OCI-LY3 (cell line): Measurements from ENCODE around the gene FHIP1B.

Experiments
- EZH2phosphoT487 ChIP-seq: fragments of 200-600 bp; shearing (Covaris generic); IDR thresholded peaks from 2 replicates; pipeline ENCODE4 v1.6.1; 2018; ENCODE audit warnings: antibody characterized with exemption, mixed run types, low read depth
- TF ChIP-seq, protein P1 (sequence below): fragments of 200-600, 300-600 bp; sonication (generic); IDR thresholded peaks from 2 replicates; pipeline ENCODE4 v1.5.1; 2014; ENCODE audit warnings: antibody characterized with exemption, low read length, low read depth

GRCh38 chr11:6238902-6239301, 4.5 kb upstream of the FHIP1B start, which contains the start of gene CNGA4:
- TF ChIP-seq, protein P1, sequence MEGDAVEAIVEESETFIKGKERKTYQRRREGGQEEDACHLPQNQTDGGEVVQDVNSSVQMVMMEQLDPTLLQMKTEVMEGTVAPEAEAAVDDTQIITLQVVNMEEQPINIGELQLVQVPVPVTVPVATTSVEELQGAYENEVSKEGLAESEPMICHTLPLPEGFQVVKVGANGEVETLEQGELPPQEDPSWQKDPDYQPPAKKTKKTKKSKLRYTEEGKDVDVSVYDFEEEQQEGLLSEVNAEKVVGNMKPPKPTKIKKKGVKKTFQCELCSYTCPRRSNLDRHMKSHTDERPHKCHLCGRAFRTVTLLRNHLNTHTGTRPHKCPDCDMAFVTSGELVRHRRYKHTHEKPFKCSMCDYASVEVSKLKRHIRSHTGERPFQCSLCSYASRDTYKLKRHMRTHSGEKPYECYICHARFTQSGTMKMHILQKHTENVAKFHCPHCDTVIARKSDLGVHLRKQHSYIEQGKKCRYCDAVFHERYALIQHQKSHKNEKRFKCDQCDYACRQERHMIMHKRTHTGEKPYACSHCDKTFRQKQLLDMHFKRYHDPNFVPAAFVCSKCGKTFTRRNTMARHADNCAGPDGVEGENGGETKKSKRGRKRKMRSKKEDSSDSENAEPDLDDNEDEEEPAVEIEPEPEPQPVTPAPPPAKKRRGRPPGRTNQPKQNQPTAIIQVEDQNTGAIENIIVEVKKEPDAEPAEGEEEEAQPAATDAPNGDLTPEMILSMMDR, result no peak
- no peak for TF ChIP-seq EZH2phosphoT487
